ENCODE results near the gene PTBP1. TPM values are rescaled to one million over a fixed set of nuclear protein-coding genes. Genes with fewer than 3 reads are reported as not detected.

The PTBP1 gene
- total RNA-seq, 2 experiments from 2014 or later: 315 to 479 TPM

GRCh38 chr19:803686-804418 is 6.6 kb downstream of the PTBP1 start:
- CTCF ChIA-PET (ENCODE audit: unreplicated experiment): no interaction called here
- Histone ChIP-seq H3K4me3 (ENCODE audit: low read depth, low read length, poor library complexity, severe bottlenecking) (no peak overlapping the region), H3K9me3 (ENCODE audit: low read length) (no peaks in the 10 kb centered on the region), H3K9me2 (ENCODE audit: insufficient read depth, low read length) (no peaks in the 10 kb centered on the region), H3K4me1 (ENCODE audit: insufficient read depth, low read length, poor library complexity, severe bottlenecking) (peaks cover 19% of the 10 kb centered on the region), H2AFZ (ENCODE audit: low read length) (no peak overlapping the region), H3K79me2 (ENCODE audit: insufficient read depth, low read depth, low read length) (peaks cover 50% of the 10 kb centered on the region), H3K27ac (ENCODE audit: low read depth, low read length, poor library complexity, severe bottlenecking) (no peak overlapping the region), H3K4me2 (ENCODE audit: low read length) (no peak overlapping the region), H3K36me3 (ENCODE audit: insufficient read depth, low read length) (peaks cover 100% of the 10 kb centered on the region), H4K20me1 (ENCODE audit: insufficient read depth, low read length) (peaks cover 39% of the 10 kb centered on the region)
- POLR2A ChIA-PET: no interaction called here
- intact Hi-C loops (cut with micrococcal nuclease; ENCODE audit: unreplicated experiment): no loop called here
- no peak for TF ChIP-seq CTCF (conservative IDR thresholded peaks at IDR 0.05; ENCODE audit: low read length)
- no peak for TF ChIP-seq EZH2phosphoT487 (IDR thresholded peaks at IDR 0.05; ENCODE audit: borderline replicate concordance, low read depth, low read length)
- BruUV-seq (replicated peaks): no TSS peak
- DNase-seq (ENCODE audit: low spot score): no peak

GRCh38 chr19:804419-805165 is 7.3 kb downstream of the PTBP1 start:
- H2AFZ ChIP-seq (ENCODE audit: low read length): no peak overlapping the region
- peaks cover 43% of the 10 kb centered on the region for H3K79me2 ChIP-seq (ENCODE audit: insufficient read depth, low read depth, low read length)
- peaks cover 12% of the 10 kb centered on the region for H3K4me1 ChIP-seq (ENCODE audit: insufficient read depth, low read length, poor library complexity, severe bottlenecking)
- peaks cover 99% of the 10 kb centered on the region for H3K36me3 ChIP-seq (ENCODE audit: insufficient read depth, low read length)
- no peak overlapping the region for H3K27ac ChIP-seq (ENCODE audit: low read depth, low read length, poor library complexity, severe bottlenecking)
- no peaks in the 10 kb centered on the region for H3K9me3 ChIP-seq (ENCODE audit: low read length)
- H3K4me3 ChIP-seq (ENCODE audit: low read depth, low read length, poor library complexity, severe bottlenecking): no peak overlapping the region
- DNase-seq (ENCODE audit: low spot score): no peak
- intact Hi-C loops (cut with micrococcal nuclease; ENCODE audit: unreplicated experiment): no loop called here
- H4K20me1 ChIP-seq (ENCODE audit: insufficient read depth, low read length): peaks cover 31% of the 10 kb centered on the region
- no peak overlapping the region for H3K4me2 ChIP-seq (ENCODE audit: low read length)
- BruUV-seq (replicated peaks): TSS peak; percentile 6
- ChIA-PET CTCF (ENCODE audit: unreplicated experiment) (no interaction called here), POLR2A (no interaction called here)
- TF ChIP-seq CTCF (conservative IDR thresholded peaks at IDR 0.05; ENCODE audit: low read length): no peak
- no peak for TF ChIP-seq EZH2phosphoT487 (IDR thresholded peaks at IDR 0.05; ENCODE audit: borderline replicate concordance, low read depth, low read length)
- no peaks in the 10 kb centered on the region for H3K9me2 ChIP-seq (ENCODE audit: insufficient read depth, low read length)

GRCh38 chr19:805166-805551 is 7.9 kb downstream of the PTBP1 start:
- Histone ChIP-seq H3K79me2 (ENCODE audit: insufficient read depth, low read depth, low read length) (peaks cover 37% of the 10 kb centered on the region), H4K20me1 (ENCODE audit: insufficient read depth, low read length) (peaks cover 26% of the 10 kb centered on the region), H3K9me2 (ENCODE audit: insufficient read depth, low read length) (no peaks in the 10 kb centered on the region), H3K4me1 (ENCODE audit: insufficient read depth, low read length, poor library complexity, severe bottlenecking) (peaks cover 6% of the 10 kb centered on the region), H3K4me2 (ENCODE audit: low read length) (no peak overlapping the region), H2AFZ (ENCODE audit: low read length) (no peak overlapping the region), H3K9me3 (ENCODE audit: low read length) (no peaks in the 10 kb centered on the region), H3K36me3 (ENCODE audit: insufficient read depth, low read length) (peaks cover 99% of the 10 kb centered on the region), H3K4me3 (ENCODE audit: low read depth, low read length, poor library complexity, severe bottlenecking) (no peak overlapping the region), H3K27ac (ENCODE audit: low read depth, low read length, poor library complexity, severe bottlenecking) (no peak overlapping the region)
- intact Hi-C loops (cut with micrococcal nuclease; ENCODE audit: unreplicated experiment): no loop called here
- no peak for DNase-seq (ENCODE audit: low spot score)
- CTCF ChIA-PET (ENCODE audit: unreplicated experiment): no interaction called here
- TF ChIP-seq EZH2phosphoT487 (IDR thresholded peaks at IDR 0.05; ENCODE audit: borderline replicate concordance, low read depth, low read length): no peak
- no peak for TF ChIP-seq CTCF (conservative IDR thresholded peaks at IDR 0.05; ENCODE audit: low read length)
- POLR2A ChIA-PET: no interaction called here
- no TSS peak for BruUV-seq (replicated peaks)

Measured in OCI-LY7 (cell line).